Ovary (tissue), 9 donors: ENCODE data around the gene SNAPC5. TPM values are rescaled to one million over a fixed set of nuclear protein-coding genes. Genes with fewer than 3 reads are reported as not detected.
A peak's percentile ranks its signal among the peaks of the same experiment; 100 is the strongest.
"Not testable (repeated sequence)": the region's sequence is repeated elsewhere in the genome, so short reads cannot be mapped to it uniquely, and the experiment has no call there.

Experiments used
- DNase-seq, 5 donors: peaks; one replicate each; pipeline ENCODE4 v3.0.0-alpha.2; 2019 to 2020
- H3K27ac ChIP-seq, 2 donors: fragments of 200-600 bp; one replicate each; pipeline versions ENCODE4 v1.5.1 to v1.8.0; 2019 to 2022
- H3K27me3 ChIP-seq: fragments of 200-600 bp; one replicate; pipeline ENCODE4 v1.8.0; 2022
- H3K36me3 ChIP-seq: fragments of 200-600 bp; sonication (generic); one replicate; pipeline ENCODE4 v1.5.1; 2019
- H3K4me1 ChIP-seq: one replicate; pipeline ENCODE4 v1.8.1; 2013; ENCODE audit warnings: mild to moderate bottlenecking, moderate library complexity; ENCODE audit not compliant: insufficient read depth
- H3K4me3 ChIP-seq: fragments of 200-600 bp; sonication (generic); one replicate; pipeline ENCODE4 v1.5.1; 2017
- H3K9me3 ChIP-seq, 2 donors: fragments of 200-600 bp in 1 of 2; sonication (generic) in 1 of 2; one replicate each; pipeline versions ENCODE4 v1.5.1 to v1.8.1; 2013 to 2019; ENCODE audit warnings: mild to moderate bottlenecking in 1 of 2, moderate library complexity in 1 of 2
- CTCF ChIP-seq, 3 donors: fragments of 450-650 bp in 2 of 3; fragments of 200-600 bp in 1 of 3; IDR thresholded peaks; one replicate each; pipeline versions ENCODE4 v1.5.1 to v1.8.0; 2016 to 2022; ENCODE audit warnings: antibody characterized with exemption in 3 of 3, mild to moderate bottlenecking in 1 of 3
- EP300 ChIP-seq: sonication (generic); formaldehyde crosslinking; IDR thresholded peaks from one replicate; pipeline ENCODE4 v1.6.1; 2017; ENCODE audit warnings: antibody characterized with exemption
- POLR2A ChIP-seq: fragments of 450-650 bp; IDR thresholded peaks from one replicate; pipeline ENCODE4 v1.6.1; 2017; ENCODE audit warnings: antibody characterized with exemption, mild to moderate bottlenecking, moderate library complexity
- WGBS, 3 donors: extraction: QIAGEN DNeasy Blood & Tissue Kit in 1 of 3; methylation state at CpG; one replicate each; pipeline versions ENCODE4 v1.1.5 to v1.1.7; 2013 to 2017; 5-methylcytosine and 5-hydroxymethylcytosine counted together
- intact Hi-C, 4 donors: fragments of 100-400 bp; cut with DNase I; formaldehyde crosslinking; loops; one replicate each; pipeline versions ENCODE4 v1.11.0 to v1.15.1; 2022 to 2023
- polyA plus RNA-seq, 2 donors: library from polyadenylated mRNA; stranded (reverse); fragments of 200-250 nt in 1 of 2; fragments of 350-450 nt in 1 of 2; fragmentation: Illumina TruSeq in 1 of 2; extraction: RNeasy Lipid Tissue Mini Kit (QIAGEN cat#74804) in 1 of 2; gene quantifications; one replicate each; pipeline ENCODE4 v1.2.3, GENCODE V29; 2013 to 2014
- total RNA-seq, 7 donors: library from RNA; depleted of rRNA in 2 of 7; stranded (reverse); fragments of >200 nt in 2 of 7; fragmentation: NEBNext Ultra II Directional in 3 of 7; extraction: Animal tissue kit (Norgen Biotek cat#: 25700) in 3 of 7; gene quantifications; one replicate each; pipeline versions ENCODE4 v1.1.0 to v1.2.4, GENCODE V29; 2016 to 2023
- donor health status: DM: no; HTN: no; CAD: no; lungs with moderate emphysema.
- donor health status: DM: no; HTN: no; CAD: no.
- donor health status: Bipolar disorder and iron deficiency.
- donor health status: DM: yes; HTN: yes; CAD: no.
- donor health status: DM: no; HTN: no; CAD: no.
- donor health status: DM: yes; HTN: yes; CAD: no.

The SNAPC5 gene
- total and polyA plus RNA-seq, 9 donors = 14.6 to 33.4 (median 28.2) TPM

GRCh38 chr15:66503780-66504562 is 6.4 kb upstream of the SNAPC5 start:
- Histone ChIP-seq H3K27ac (peak overlapping the region; percentile 82 to 87), H3K9me3 (no peaks in the 10 kb centered on the region), H3K4me3 (peak overlapping the region; percentile 68), H3K36me3 (no peaks in the 10 kb centered on the region), H3K4me1 (peaks cover 3% of the 10 kb centered on the region), H3K27me3 (no peaks in the 10 kb centered on the region)
- no peak for TF ChIP-seq POLR2A
- TF ChIP-seq EP300 = no peak
- TF ChIP-seq CTCF (IDR thresholded peaks at IDR 0.05) = no peak
- DNase-seq = no peak
- intact Hi-C loops = loop anchor here in 1 of 4 donors (5.0 kb wide), 1 partner anchor 712 kb away; the partner anchor contains the start of gene DENND4A
- WGBS, 3 donors = 0% methylated on average over 12 of the region's 12 CpGs

- H3K4me3 ChIP-seq, H3K4me1 ChIP-seq, H3K27ac ChIP-seq, DNase-seq, H3K27me3 ChIP-seq, H3K36me3 ChIP-seq, H3K9me3 ChIP-seq: not testable (repeated sequence)
- WGBS, 3 donors = 19 to 37% (median 23%) methylated on average over 13 of the region's 13 CpGs
- intact Hi-C loops = loop anchor here in 1 of 4 donors (5.0 kb wide), 1 partner anchor 711 kb away; the partner anchor contains the start of gene DENND4A
Observed at GRCh38 chr15:66503041-66503648, 5.6 kb upstream of the SNAPC5 start.

DNA sequence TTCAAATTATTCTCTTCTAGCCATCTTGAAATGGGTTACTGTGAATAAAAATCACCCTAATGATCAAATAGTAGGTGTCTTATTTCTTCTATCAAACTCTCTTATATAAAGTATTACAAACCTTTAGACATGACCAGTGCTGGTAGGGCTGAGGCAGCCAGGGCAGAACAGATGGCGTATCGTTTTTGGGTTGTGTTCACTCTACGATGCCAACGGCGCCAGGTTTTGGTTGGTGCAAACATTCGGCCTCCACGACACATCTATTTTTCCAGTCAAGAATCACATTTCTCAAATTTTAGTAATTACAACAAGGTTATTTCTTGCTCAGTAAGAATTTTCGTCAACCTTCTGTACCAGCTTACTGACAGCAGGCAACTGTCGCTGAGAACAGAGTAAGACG is 4.9 kb upstream of the SNAPC5 start:
- Histone ChIP-seq H3K36me3 (no peaks in the 10 kb centered on the region), H3K4me3 (no peak overlapping the region), H3K27me3 (no peaks in the 10 kb centered on the region), H3K4me1 (peaks cover 3% of the 10 kb centered on the region), H3K27ac (no peak overlapping the region), H3K9me3 (no peaks in the 10 kb centered on the region)
- WGBS, 3 donors = 46 to 69% (median 56%) methylated on average over 10 of the region's 10 CpGs
- intact Hi-C loops = loop anchor here in 1 of 4 donors (5.0 kb wide), 1 partner anchor 710 kb away; the partner anchor contains the start of gene DENND4A
- no peak for DNase-seq
- no peak for TF ChIP-seq POLR2A
- no peak for TF ChIP-seq EP300
- TF ChIP-seq CTCF (IDR thresholded peaks at IDR 0.05) = no peak

GRCh38 chr15:66500346-66500745 is 2.8 kb upstream of the SNAPC5 start:
- not testable (repeated sequence) for DNase-seq, H3K27ac ChIP-seq, H3K36me3 ChIP-seq, H3K4me3 ChIP-seq, H3K27me3 ChIP-seq, H3K9me3 ChIP-seq, H3K4me1 ChIP-seq
- intact Hi-C loops = loop anchor here in 1 of 4 donors (5.0 kb wide), 1 partner anchor 708 kb away; the partner anchor contains the start of gene DENND4A
- 75 to 83% (median 77%) methylated on average over 7 of the region's 7 CpGs for WGBS, 3 donors

GRCh38 chr15:66498501-66499386 is 1.2 kb upstream of the SNAPC5 start:
- Histone ChIP-seq H3K27me3 (no peaks in the 10 kb centered on the region), H3K4me1 (peaks cover 3% of the 10 kb centered on the region), H3K4me3 (no peak overlapping the region), H3K36me3 (no peaks in the 10 kb centered on the region), H3K27ac (no peak overlapping the region), H3K9me3 (no peaks in the 10 kb centered on the region)
- intact Hi-C loops = loop anchor here in 3 of 4 donors (2.0 to 5.0 kb wide), 2 partner anchors 111 to 112 kb away; partner anchors contain the start of gene MAP2K1 (in 3 of the 3)
- no peak for DNase-seq
- TF ChIP-seq CTCF (IDR thresholded peaks at IDR 0.05) = peak in 1 of 3 donors; percentile 23
- TF ChIP-seq EP300 = no peak
- 38 to 46% (median 41%) methylated on average over 3 of the region's 3 CpGs for WGBS, 3 donors
